NCI-H2171 treated with DMSO at 0.1 percent for 48 hours (cell line): ENCODE data around the gene SEPTIN14.
"Not testable (repeated sequence)": the region's sequence is repeated elsewhere in the genome, so short reads cannot be mapped to it uniquely, and the experiment has no call there.

Experiments used
- DNase-seq: peaks from one replicate; lab custom pipeline; 2025; lab: John Stamatoyannopoulos, UW

The SEPTIN14 gene

GRCh38 chr7:55784151-55784550, 78.4 kb downstream of the SEPTIN14 start:
- DNase-seq: no peak

- no peak for DNase-seq
Measured at GRCh38 chr7:55778631-55779030, 83.9 kb downstream of the SEPTIN14 start.

- no peak for DNase-seq
Measured at GRCh38 chr7:55776196-55776595, 86.4 kb downstream of the SEPTIN14 start.

GRCh38 chr7:55775051-55775420, 87.5 kb downstream of the SEPTIN14 start:
- no peak for DNase-seq

GRCh38 chr7:55774327-55775050, 88.1 kb downstream of the SEPTIN14 start:
- DNase-seq: peak; percentile 53

GRCh38 chr7:55770778-55771177, 91.8 kb downstream of the SEPTIN14 start:
- no peak for DNase-seq

- not testable (repeated sequence) for DNase-seq
Measured at GRCh38 chr7:55753274-55753862, 109.2 kb downstream of the SEPTIN14 start.

GRCh38 chr7:55744706-55745105, 117.8 kb downstream of the SEPTIN14 start:
- DNase-seq: not testable (repeated sequence)
